Endodermal cell (in vitro differentiated cells): ENCODE data around the gene ASTN2. TPM values are rescaled to one million over a fixed set of nuclear protein-coding genes. Genes with fewer than 3 reads are reported as not detected.

ENCODE experiments used
- DNase-seq: peaks from one replicate; pipeline ENCODE4 v3.0.0-alpha.2; 2017
- H3K27ac ChIP-seq: 2 replicates; pipeline ENCODE4 v1.5.1; 2013; ENCODE audit warnings: mild to moderate bottlenecking, low read depth, low read length, moderate library complexity
- H3K27me3 ChIP-seq: 2 replicates; pipeline ENCODE4 v1.6.1; 2013; ENCODE audit warnings: mild to moderate bottlenecking, low read length, moderate library complexity; ENCODE audit not compliant: insufficient read depth, control insufficient read depth, poor library complexity, severe bottlenecking
- H3K36me3 ChIP-seq: 2 replicates; pipeline ENCODE4 v1.7.0; 2013; ENCODE audit warnings: mild to moderate bottlenecking, low read length, moderate library complexity; ENCODE audit not compliant: control insufficient read depth, insufficient read depth
- H3K4me1 ChIP-seq: one replicate; pipeline ENCODE4 v1.7.0; 2013; ENCODE audit warnings: low read length; ENCODE audit not compliant: control insufficient read depth, insufficient read depth
- H3K4me3 ChIP-seq: 2 replicates; pipeline ENCODE4 v1.5.1; 2013; ENCODE audit warnings: mild to moderate bottlenecking, low read length, moderate library complexity
- H3K9ac ChIP-seq: 2 replicates; pipeline ENCODE4 v1.6.1; 2013; ENCODE audit warnings: mild to moderate bottlenecking, low read length, moderate library complexity; ENCODE audit not compliant: poor library complexity, severe bottlenecking; ENCODE audit errors: extremely low read depth
- H3K9me3 ChIP-seq: 2 replicates; pipeline ENCODE4 v1.6.1; 2013; ENCODE audit warnings: mild to moderate bottlenecking, low read length, moderate library complexity; ENCODE audit not compliant: control insufficient read depth
- H3K27ac Mint-ChIP-seq: 2 replicates; pipeline ENCODE4 v1.8.0; 2020; ENCODE audit warnings: mixed read lengths
- H3K27me3 Mint-ChIP-seq: 2 replicates; pipeline ENCODE4 v1.8.0; 2021; ENCODE audit warnings: mild to moderate bottlenecking, mixed read lengths; ENCODE audit not compliant: insufficient read depth
- H3K36me3 Mint-ChIP-seq: 2 replicates; pipeline ENCODE4 v1.8.0; 2020; ENCODE audit warnings: low read depth, mixed read lengths
- H3K4me1 Mint-ChIP-seq: 2 replicates; pipeline ENCODE4 v1.8.0; 2020; ENCODE audit warnings: mixed read lengths
- H3K4me3 Mint-ChIP-seq: 2 replicates; pipeline ENCODE4 v1.8.0; 2020; ENCODE audit warnings: mild to moderate bottlenecking, moderate library complexity, mixed read lengths
- H3K9me3 Mint-ChIP-seq: 2 replicates; pipeline ENCODE4 v1.8.0; 2020; ENCODE audit warnings: mild to moderate bottlenecking, mixed read lengths
- CTCF ChIP-seq: fragments of 200-600 bp; sonication (generic); conservative IDR thresholded peaks from 2 replicates; pipeline ENCODE4 v1.5.0; 2021; ENCODE audit warnings: antibody characterized with exemption, mild to moderate bottlenecking
- WGBS, 2 experiments: methylation state at CpG; one replicate each; pipeline versions ENCODE4 v1.1.5 to v1.1.7; 2013; ENCODE audit warnings: missing lambda C conversion rate in 2 of 2, mixed read lengths in 1 of 2; ENCODE audit not compliant: insufficient coverage in 1 of 2, insufficient read length in 1 of 2; 5-methylcytosine and 5-hydroxymethylcytosine counted together
- total RNA-seq, 2 donors: library from RNA; stranded (reverse); fragmentation: NEBNext Ultra II Directional in 1 of 2; extraction: Animal tissue kit (Norgen Biotek cat#: 25700) in 1 of 2; gene quantifications; 2 replicates in 1 of 2; 3 replicates in 1 of 2; pipeline ENCODE4 v1.2.1, GENCODE V29; 2021

ASTN2 gene
- total RNA-seq, 2 donors from 2014 or later: 8.9 to 10.4 TPM

- Mint-ChIP-seq H3K27ac (no peak overlapping the region), H3K27me3 (no peaks in the 10 kb centered on the region), H3K9me3 (no peaks in the 10 kb centered on the region), H3K4me1 (peaks cover 36% of the 10 kb centered on the region), H3K4me3 (no peak overlapping the region), H3K36me3 (no peaks in the 10 kb centered on the region)
- peaks cover 5% of the 10 kb centered on the region for H3K4me1 ChIP-seq
- H3K36me3 ChIP-seq: no peaks in the 10 kb centered on the region
- WGBS, 2 experiments: 92% methylated on average over 1 of the region's 1 CpG; no CpG with 5 or more reads in 1 of the 2 experiments
- H3K9me3 ChIP-seq: no peaks in the 10 kb centered on the region
- no peak overlapping the region for H3K27ac ChIP-seq
- no peak overlapping the region for H3K9ac ChIP-seq
- H3K4me3 ChIP-seq: no peak overlapping the region
- TF ChIP-seq CTCF: no peak
- no peak for DNase-seq
- H3K27me3 ChIP-seq: no peaks in the 10 kb centered on the region
Measured at GRCh38 chr9:117096138-117096537, 318.7 kb downstream of the ASTN2 start.

- Histone ChIP-seq H3K27me3 (no peaks in the 10 kb centered on the region), H3K4me3 (no peak overlapping the region), H3K36me3 (no peaks in the 10 kb centered on the region), H3K4me1 (no peaks in the 10 kb centered on the region), H3K9me3 (no peaks in the 10 kb centered on the region), H3K27ac (no peak overlapping the region), H3K9ac (no peak overlapping the region)
- Mint-ChIP-seq H3K36me3 (no peaks in the 10 kb centered on the region), H3K4me3 (no peak overlapping the region), H3K27me3 (peaks cover 2% of the 10 kb centered on the region), H3K27ac (no peak overlapping the region), H3K4me1 (peaks cover 35% of the 10 kb centered on the region), H3K9me3 (no peaks in the 10 kb centered on the region)
- TF ChIP-seq CTCF: no peak
- no peak for DNase-seq
- WGBS, 2 experiments: 92 to 99% methylated on average over 2 of the region's 2 CpGs
Measured at GRCh38 chr9:117095081-117095480, 319.8 kb downstream of the ASTN2 start.

- Mint-ChIP-seq H3K4me1 (peaks cover 35% of the 10 kb centered on the region), H3K36me3 (no peaks in the 10 kb centered on the region), H3K4me3 (no peak overlapping the region), H3K27me3 (peaks cover 2% of the 10 kb centered on the region), H3K27ac (no peak overlapping the region), H3K9me3 (no peaks in the 10 kb centered on the region)
- Histone ChIP-seq H3K4me1 (no peaks in the 10 kb centered on the region), H3K4me3 (no peak overlapping the region), H3K36me3 (no peaks in the 10 kb centered on the region), H3K9ac (no peak overlapping the region), H3K27ac (no peak overlapping the region), H3K9me3 (no peaks in the 10 kb centered on the region), H3K27me3 (no peaks in the 10 kb centered on the region)
- DNase-seq: no peak
- 69 to 85% methylated on average over 2 to 4 of the region's 4 CpGs for WGBS, 2 experiments
- no peak for TF ChIP-seq CTCF
Measured at GRCh38 chr9:117093891-117094844, 320.7 kb downstream of the ASTN2 start.
